GM21723 (cell line): ENCODE measurements around the gene OR4E1.
"Not testable (repeated sequence)": the region's sequence is repeated elsewhere in the genome, so short reads cannot be mapped to it uniquely, and the experiment has no call there.

Experiments
- ATAC-seq: cut with Tn5 transposase; IDR thresholded peaks from one replicate; pipeline ENCODE4 v1.9.1; 2021; ENCODE audit warnings: mild to moderate bottlenecking, moderate library complexity; ENCODE audit not compliant: unreplicated experiment

The OR4E1 gene

GRCh38 chr14:21673718-21674117 is at the start of gene OR4E1:
Gene OR4E1 (minus strand): TSS chr14:21673818. CDS start chr14:21670935, 2,883 bp downstream.
- ATAC-seq, result no peak

- ATAC-seq, result no peak
Measured at GRCh38 chr14:21721504-21721903, 47.9 kb upstream of the OR4E1 start.

GRCh38 chr14:21719841-21720240 is 46.2 kb upstream of the OR4E1 start:
- no peak for ATAC-seq

GRCh38 chr14:21714318-21714929 is 40.8 kb upstream of the OR4E1 start:
- ATAC-seq, result no peak

GRCh38 chr14:21712036-21712435 is 38.4 kb upstream of the OR4E1 start:
- no peak for ATAC-seq

- no peak for ATAC-seq
Measured at GRCh38 chr14:21711360-21711961, 37.8 kb upstream of the OR4E1 start.

GRCh38 chr14:21704338-21704737 is 30.7 kb upstream of the OR4E1 start:
- ATAC-seq, result no peak

GRCh38 chr14:21703357-21704326 is 30.0 kb upstream of the OR4E1 start:
- ATAC-seq, result no peak

GRCh38 chr14:21702316-21702715 is 28.7 kb upstream of the OR4E1 start:
- no peak for ATAC-seq

GRCh38 chr14:21699551-21699950 is 25.9 kb upstream of the OR4E1 start:
- no peak for ATAC-seq

GRCh38 chr14:21698538-21698937 is 24.9 kb upstream of the OR4E1 start:
- ATAC-seq, result not testable (repeated sequence)

GRCh38 chr14:21697662-21698061 is 24.0 kb upstream of the OR4E1 start:
- ATAC-seq, result not testable (repeated sequence)

GRCh38 chr14:21694425-21694824 is 20.8 kb upstream of the OR4E1 start:
- no peak for ATAC-seq

- ATAC-seq, result no peak
Measured at GRCh38 chr14:21686468-21686867, 12.8 kb upstream of the OR4E1 start.

GRCh38 chr14:21680072-21680471 is 6.5 kb upstream of the OR4E1 start:
- ATAC-seq, result no peak

- ATAC-seq, result no peak
Measured at GRCh38 chr14:21675566-21675965, 1.9 kb upstream of the OR4E1 start.

- ATAC-seq, result no peak
Measured at GRCh38 chr14:21672116-21672515, 1.5 kb downstream of the OR4E1 start.

- ATAC-seq, result no peak
Measured at GRCh38 chr14:21671371-21671770, 2.2 kb downstream of the OR4E1 start.

- ATAC-seq, result no peak
Measured at GRCh38 chr14:21669284-21669683, 4.3 kb downstream of the OR4E1 start.

- no peak for ATAC-seq
Measured at GRCh38 chr14:21668377-21668776, 5.2 kb downstream of the OR4E1 start.

- no peak for ATAC-seq
Measured at GRCh38 chr14:21656980-21657379, 16.6 kb downstream of the OR4E1 start.

GRCh38 chr14:21654215-21654614 is 19.4 kb downstream of the OR4E1 start:
- ATAC-seq, result no peak
